ENCODE data around the gene TEPSIN.

GRCh38 chr17:81204578-81204977 is 34.3 kb downstream of the TEPSIN start:
- no peak for TF ChIP-seq CTCF (IDR thresholded peaks at IDR 0.05; ENCODE audit: low read length)
- TF ChIP-seq EZH2 (optimal IDR thresholded peaks at IDR 0.05; ENCODE audit: low read depth, low read length), result no peak
